ENCODE measurements around the gene EXOC4. TPM values are rescaled to one million over a fixed set of nuclear protein-coding genes. Genes with fewer than 3 reads are reported as not detected.
"Not testable (repeated sequence)": the region's sequence is repeated elsewhere in the genome, so short reads cannot be mapped to it uniquely, and the experiment has no call there.

The EXOC4 gene
- 55.7 and 66.2 TPM in 2 replicates for total RNA-seq

GRCh38 chr7:133252858-133253518, at the start of gene EXOC4:
TSS of gene EXOC4 (plus strand) at chr7:133253078.
- DNase-seq (ENCODE audit: extremely low read depth, low read depth, low spot score): peak; percentile 93

GRCh38 chr7:133203490-133203889, 49.4 kb upstream of the EXOC4 start:
- no peak for DNase-seq (ENCODE audit: extremely low read depth, low read depth, low spot score)

GRCh38 chr7:133207687-133208086, 45.2 kb upstream of the EXOC4 start:
- no peak for DNase-seq (ENCODE audit: extremely low read depth, low read depth, low spot score)

GRCh38 chr7:133210817-133211216, 42.1 kb upstream of the EXOC4 start:
- DNase-seq (ENCODE audit: extremely low read depth, low read depth, low spot score): not testable (repeated sequence)

- not testable (repeated sequence) for DNase-seq (ENCODE audit: extremely low read depth, low read depth, low spot score)
Measured at GRCh38 chr7:133213772-133214171, 39.1 kb upstream of the EXOC4 start.

- DNase-seq (ENCODE audit: extremely low read depth, low read depth, low spot score): no peak
Measured at GRCh38 chr7:133217773-133218172, 35.1 kb upstream of the EXOC4 start.

GRCh38 chr7:133230591-133231194, 22.2 kb upstream of the EXOC4 start:
- DNase-seq (ENCODE audit: extremely low read depth, low read depth, low spot score): no peak

- DNase-seq (ENCODE audit: extremely low read depth, low read depth, low spot score): no peak
Measured at GRCh38 chr7:133233142-133233541, 19.7 kb upstream of the EXOC4 start.

GRCh38 chr7:133234961-133235875, 17.7 kb upstream of the EXOC4 start:
- no peak for DNase-seq (ENCODE audit: extremely low read depth, low read depth, low spot score)

GRCh38 chr7:133237545-133237944, 15.3 kb upstream of the EXOC4 start:
- no peak for DNase-seq (ENCODE audit: extremely low read depth, low read depth, low spot score)

GRCh38 chr7:133240302-133240701, 12.6 kb upstream of the EXOC4 start:
- DNase-seq (ENCODE audit: extremely low read depth, low read depth, low spot score): no peak

- DNase-seq (ENCODE audit: extremely low read depth, low read depth, low spot score): no peak
Measured at GRCh38 chr7:133246558-133246957, 6.3 kb upstream of the EXOC4 start.

GRCh38 chr7:133248901-133249300, 4.0 kb upstream of the EXOC4 start:
- DNase-seq (ENCODE audit: extremely low read depth, low read depth, low spot score): no peak

- no peak for DNase-seq (ENCODE audit: extremely low read depth, low read depth, low spot score)
Measured at GRCh38 chr7:133252506-133252857, 396 bp upstream of the EXOC4 start.

- DNase-seq (ENCODE audit: extremely low read depth, low read depth, low spot score): no peak
Measured at GRCh38 chr7:133253519-133253875, 619 bp downstream of the EXOC4 start.

GRCh38 chr7:133255486-133255885, 2.6 kb downstream of the EXOC4 start:
- no peak for DNase-seq (ENCODE audit: extremely low read depth, low read depth, low spot score)

GRCh38 chr7:133258174-133258573, 5.3 kb downstream of the EXOC4 start:
- DNase-seq (ENCODE audit: extremely low read depth, low read depth, low spot score): no peak

GRCh38 chr7:133265821-133266220, 12.9 kb downstream of the EXOC4 start:
- no peak for DNase-seq (ENCODE audit: extremely low read depth, low read depth, low spot score)

GRCh38 chr7:133268355-133268754, 15.5 kb downstream of the EXOC4 start:
- no peak for DNase-seq (ENCODE audit: extremely low read depth, low read depth, low spot score)

GRCh38 chr7:133272336-133272735, 19.5 kb downstream of the EXOC4 start:
- no peak for DNase-seq (ENCODE audit: extremely low read depth, low read depth, low spot score)

GRCh38 chr7:133273227-133273626, 20.3 kb downstream of the EXOC4 start:
- no peak for DNase-seq (ENCODE audit: extremely low read depth, low read depth, low spot score)

GRCh38 chr7:133274265-133274664, 21.4 kb downstream of the EXOC4 start:
- no peak for DNase-seq (ENCODE audit: extremely low read depth, low read depth, low spot score)
